Measurements from ENCODE around the gene FGF2. TPM values are rescaled to one million over a fixed set of nuclear protein-coding genes. Genes with fewer than 3 reads are reported as not detected.

The FGF2 gene
- total RNA-seq, 1 experiment from 2014 or later, result 99.0 TPM

DNA sequence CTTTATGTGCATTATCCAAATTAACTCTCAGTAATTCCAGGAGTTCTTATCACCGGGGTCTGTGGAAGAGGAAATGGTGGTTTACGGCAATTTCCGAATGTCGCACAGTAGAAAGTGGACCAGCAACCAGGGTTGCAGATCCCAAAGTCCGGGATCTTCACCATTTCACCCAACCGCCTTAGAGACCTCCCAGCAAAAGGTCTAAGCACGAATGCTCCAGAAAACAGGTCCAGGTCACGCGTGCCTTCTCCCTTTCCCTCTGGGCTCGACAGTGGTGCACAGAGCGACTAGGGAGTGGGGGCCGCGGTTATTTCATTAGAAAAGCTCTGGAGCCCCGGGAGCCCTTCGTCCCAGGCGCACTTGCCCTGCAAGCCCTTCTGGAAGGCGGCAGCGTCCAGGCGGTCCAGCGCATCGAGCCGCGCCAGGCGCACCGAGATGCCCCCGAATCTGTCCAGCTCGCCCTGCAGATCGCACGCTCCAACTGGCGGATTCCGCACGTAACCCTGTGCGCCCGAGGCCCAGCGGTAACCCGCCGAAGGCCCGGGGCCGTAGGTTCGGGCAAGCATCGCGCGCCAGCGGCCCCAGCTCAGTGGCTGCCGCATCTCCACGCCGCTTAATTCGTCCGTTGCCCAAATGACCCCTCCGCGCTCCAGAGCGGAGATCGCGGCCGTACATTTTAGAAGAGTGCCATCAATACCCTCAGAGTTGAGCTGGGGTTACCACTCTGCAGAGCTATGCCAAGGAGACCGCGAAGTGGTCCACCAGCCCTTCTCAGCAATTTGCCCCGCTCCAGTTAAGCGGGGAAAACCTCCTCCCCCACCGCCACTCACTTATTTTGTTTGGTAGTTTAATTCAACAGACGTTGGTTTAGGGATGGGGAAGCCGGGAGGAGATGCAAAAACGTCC lies 95.6 kb downstream of the FGF2 start, which contains the start of gene NUDT6:
NUDT6 (minus strand) TSS at position 627 of the 906 bp plus-strand sequence; CDS start at position 602, 25 bp downstream.
- Histone ChIP-seq H3K18ac (ENCODE audit: insufficient read length, low read depth, low read length) (peak within 1 kb of the TSS; percentile 84), H4K91ac (ENCODE audit: insufficient read length, low read depth, low read length) (no peak within 1 kb of the TSS), H2BK5ac (ENCODE audit: insufficient read length, low read length) (no peak within 1 kb of the TSS), H3K23ac (ENCODE audit: insufficient read length, low read depth, low read length) (no peak within 1 kb of the TSS), H3T11ph (ENCODE audit: low read length) (no peak within 1 kb of the TSS), H2AK5ac (ENCODE audit: insufficient read length, low read length) (no peak within 1 kb of the TSS), H3K27me3 (ENCODE audit: insufficient read depth, low read length) (no peaks in the 10 kb centered on the region), H3K56ac (ENCODE audit: insufficient read length, low read depth, low read length) (no peak within 1 kb of the TSS), H4K8ac (replicated peaks; ENCODE audit: insufficient read length, low read depth, low read length) (no peak within 1 kb of the TSS), H3K4ac (ENCODE audit: low read depth, low read length) (no peak within 1 kb of the TSS), H3K9me3 (ENCODE audit: control insufficient read depth, low read depth, low read length) (no peaks in the 10 kb centered on the region), H3K9ac (ENCODE audit: extremely low read depth, insufficient read length, low read length) (peak within 1 kb of the TSS; percentile 81), H3K79me2 (ENCODE audit: insufficient read depth, low read length) (peaks cover 17% of the 10 kb centered on the region; the same call in 1 of the 2 replicates), H3K14ac (ENCODE audit: insufficient read depth, low read length) (peak within 1 kb of the TSS; percentile 66), H2AFZ (ENCODE audit: low read length) (peak within 1 kb of the TSS; percentile 26), H3K79me1 (ENCODE audit: insufficient read depth, low read depth, low read length, poor library complexity, severe bottlenecking) (no peaks in the 10 kb centered on the region), H3K23me2 (ENCODE audit: insufficient read length, low read depth, low read length, poor library complexity, severe bottlenecking) (peaks cover 7% of the 10 kb centered on the region), H2BK20ac (ENCODE audit: low read depth, low read length, poor library complexity, severe bottlenecking) (no peak within 1 kb of the TSS), H3K4me2 (ENCODE audit: insufficient read depth, insufficient read length, low read length) (peak within 1 kb of the TSS; percentile 76), H4K20me1 (ENCODE audit: control insufficient read depth, insufficient read depth, insufficient read length) (no peaks in the 10 kb centered on the region), H3K4me1 (ENCODE audit: insufficient read depth, low read length) (peaks cover 7% of the 10 kb centered on the region), H2BK12ac (ENCODE audit: insufficient read length, low read depth, low read length) (no peak within 1 kb of the TSS), H2BK120ac (ENCODE audit: low read depth, low read length, poor library complexity, severe bottlenecking) (no peak within 1 kb of the TSS), H3K27ac (ENCODE audit: insufficient read length, low read depth, low read length) (peak within 1 kb of the TSS; percentile 51), H2BK15ac (ENCODE audit: low read depth, low read length) (no peak within 1 kb of the TSS), H4K5ac (ENCODE audit: insufficient read length, low read depth, low read length) (no peak within 1 kb of the TSS)
- H3K4me3 Mint-ChIP-seq, result no peak within 1 kb of the TSS; a peak in 2 of 5 replicates
- H3K27ac Mint-ChIP-seq, result peak within 1 kb of the TSS; percentile 95 to 97 (median 97)
- TF ChIP-seq, protein P1, sequence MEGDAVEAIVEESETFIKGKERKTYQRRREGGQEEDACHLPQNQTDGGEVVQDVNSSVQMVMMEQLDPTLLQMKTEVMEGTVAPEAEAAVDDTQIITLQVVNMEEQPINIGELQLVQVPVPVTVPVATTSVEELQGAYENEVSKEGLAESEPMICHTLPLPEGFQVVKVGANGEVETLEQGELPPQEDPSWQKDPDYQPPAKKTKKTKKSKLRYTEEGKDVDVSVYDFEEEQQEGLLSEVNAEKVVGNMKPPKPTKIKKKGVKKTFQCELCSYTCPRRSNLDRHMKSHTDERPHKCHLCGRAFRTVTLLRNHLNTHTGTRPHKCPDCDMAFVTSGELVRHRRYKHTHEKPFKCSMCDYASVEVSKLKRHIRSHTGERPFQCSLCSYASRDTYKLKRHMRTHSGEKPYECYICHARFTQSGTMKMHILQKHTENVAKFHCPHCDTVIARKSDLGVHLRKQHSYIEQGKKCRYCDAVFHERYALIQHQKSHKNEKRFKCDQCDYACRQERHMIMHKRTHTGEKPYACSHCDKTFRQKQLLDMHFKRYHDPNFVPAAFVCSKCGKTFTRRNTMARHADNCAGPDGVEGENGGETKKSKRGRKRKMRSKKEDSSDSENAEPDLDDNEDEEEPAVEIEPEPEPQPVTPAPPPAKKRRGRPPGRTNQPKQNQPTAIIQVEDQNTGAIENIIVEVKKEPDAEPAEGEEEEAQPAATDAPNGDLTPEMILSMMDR (conservative IDR thresholded peaks at IDR 0.05), result no peak
- H3K9me3 Mint-ChIP-seq, result no peaks in the 10 kb centered on the region
- peaks cover 11 to 14% of the 10 kb centered on the region in 2 experiments for H3K4me1 Mint-ChIP-seq
- H3K27me3 Mint-ChIP-seq (ENCODE audit: low read depth), result no peaks in the 10 kb centered on the region
- peak; percentile 68 for DNase-seq
- no CpG with 5 or more reads among the region's 63 CpGs for WGBS (ENCODE audit: extremely low coverage, insufficient read length, low lambda C conversion rate)
- no peaks in the 10 kb centered on the region for H3K36me3 Mint-ChIP-seq (ENCODE audit: insufficient read depth in 1 of 3, low read depth in 3 of 3)

Measured in H9 (cell line).